Neural cell (in vitro differentiated cells): ENCODE results near the gene FANCC. TPM values are rescaled to one million over a fixed set of nuclear protein-coding genes. Genes with fewer than 3 reads are reported as not detected.

Experiments
- H2AFZ ChIP-seq: fragments of 200-600, 300-800 bp; sonication (generic), shearing (Covaris generic); 2 replicates; pipeline ENCODE4 v1.6.0; 2014; ENCODE audit warnings: low read depth, mild to moderate bottlenecking, antibody characterized with exemption, low read length, moderate library complexity
- H3F3A ChIP-seq: fragments of 200-600 bp; shearing (Covaris generic); 2 replicates; pipeline ENCODE4 v1.6.1; 2016; ENCODE audit warnings: mild to moderate bottlenecking, moderate library complexity, mixed read lengths, antibody characterized with exemption, low read length; ENCODE audit not compliant: insufficient read depth, poor library complexity, severe bottlenecking
- H3K27ac ChIP-seq: fragments of 200-600, 300-800 bp; sonication (generic), shearing (Covaris generic); 2 replicates; pipeline ENCODE4 v1.5.1; 2014; ENCODE audit warnings: mild to moderate bottlenecking, low read length, moderate library complexity
- H3K27me3 ChIP-seq: fragments of 300-800, 200-600 bp; sonication (generic), shearing (Covaris generic); 2 replicates; pipeline ENCODE4 v1.6.0; 2014; ENCODE audit warnings: mild to moderate bottlenecking, low read depth, low read length, moderate library complexity; ENCODE audit not compliant: insufficient read depth
- H3K36me3 ChIP-seq: fragments of 300-800, 200-600 bp; sonication (generic), shearing (Covaris generic); 2 replicates; pipeline ENCODE4 v1.5.1; 2014; ENCODE audit warnings: mild to moderate bottlenecking, antibody characterized with exemption, low read length, moderate library complexity; ENCODE audit not compliant: insufficient read depth
- H3K4me2 ChIP-seq: fragments of 300-800, 200-600 bp; sonication (generic), shearing (Covaris generic); 2 replicates; pipeline ENCODE4 v1.6.0; 2014; ENCODE audit warnings: mild to moderate bottlenecking, low read length
- H3K4me3 ChIP-seq: fragments of 300-800, 200-600 bp; sonication (generic), shearing (Covaris generic); 2 replicates; pipeline ENCODE4 v1.5.1; 2014; ENCODE audit warnings: mild to moderate bottlenecking, low read length, moderate library complexity
- H3K79me2 ChIP-seq: fragments of 200-600 bp; shearing (Covaris generic); replicated peaks from 2 replicates; pipeline ENCODE4 v1.6.0; 2014; ENCODE audit warnings: mild to moderate bottlenecking, low read length, moderate library complexity; ENCODE audit not compliant: insufficient read depth
- H3K9ac ChIP-seq: fragments of 300-800, 200-600 bp; sonication (generic), shearing (Covaris generic); 2 replicates; pipeline ENCODE4 v1.6.1; 2016; ENCODE audit warnings: mild to moderate bottlenecking, low read length, mixed read lengths
- H3K9me2 ChIP-seq: fragments of 200-600 bp; shearing (Covaris generic); 2 replicates; pipeline ENCODE4 v1.6.1; 2016; ENCODE audit warnings: mild to moderate bottlenecking, low read length, mixed read lengths; ENCODE audit not compliant: insufficient read depth
- H3K9me3 ChIP-seq: fragments of 200-600, 300-800 bp; sonication (generic), shearing (Covaris generic); 2 replicates; pipeline ENCODE4 v1.6.1; 2016; ENCODE audit warnings: mild to moderate bottlenecking, mixed run types, low read length, moderate library complexity, mixed read lengths
- H4K20me1 ChIP-seq: fragments of 200-600 bp; shearing (Covaris generic); 2 replicates; pipeline ENCODE4 v1.6.1; 2016; ENCODE audit warnings: mild to moderate bottlenecking, mixed run types; ENCODE audit not compliant: insufficient read depth
- CTCF ChIP-seq: fragments of 450-650 bp; IDR thresholded peaks from 2 replicates; pipeline ENCODE4 v1.5.1; 2014; ENCODE audit warnings: antibody characterized with exemption, mild to moderate bottlenecking, moderate library complexity; ENCODE audit not compliant: poor library complexity, severe bottlenecking
- EP300 ChIP-seq: fragments of 450-650 bp; conservative IDR thresholded peaks from 2 replicates; pipeline ENCODE4 v1.6.1; 2014; ENCODE audit warnings: antibody characterized with exemption, mild to moderate bottlenecking, moderate library complexity; ENCODE audit not compliant: poor library complexity, severe bottlenecking
- EZH2 ChIP-seq: fragments of 200-600, 300-800 bp; shearing (Covaris generic), sonication (generic); IDR thresholded peaks from 2 replicates; pipeline ENCODE4 v1.6.1; 2014; ENCODE audit warnings: antibody characterized with exemption, low read length, borderline replicate concordance, mild to moderate bottlenecking; ENCODE audit not compliant: insufficient read depth, poor library complexity, severe bottlenecking
- MXI1 ChIP-seq: fragments of 450-650 bp; conservative IDR thresholded peaks from 2 replicates; pipeline ENCODE4 v1.6.1; 2014; ENCODE audit warnings: antibody characterized with exemption, mild to moderate bottlenecking; ENCODE audit not compliant: poor library complexity, severe bottlenecking
- POLR2AphosphoS5 ChIP-seq: IDR thresholded peaks from 2 replicates; pipeline ENCODE4 v1.6.1; 2012
- RAD21 ChIP-seq: fragments of 450-650 bp; conservative IDR thresholded peaks from 2 replicates; pipeline ENCODE4 v1.6.1; 2014; ENCODE audit warnings: antibody characterized with exemption, mild to moderate bottlenecking, moderate library complexity
- REST ChIP-seq: IDR thresholded peaks from 2 replicates; pipeline ENCODE4 v1.6.1; 2012; ENCODE audit warnings: borderline replicate concordance
- SMC3 ChIP-seq: fragments of 450-650 bp; conservative IDR thresholded peaks from 2 replicates; pipeline ENCODE4 v1.6.1; 2014; ENCODE audit warnings: antibody characterized with exemption, mild to moderate bottlenecking, moderate library complexity; ENCODE audit not compliant: poor library complexity
- TAF1 ChIP-seq: IDR thresholded peaks from 2 replicates; pipeline ENCODE4 v1.6.1; 2012; ENCODE audit warnings: low read depth
- polyA plus RNA-seq: library from polyadenylated mRNA; depleted of rRNA; stranded (reverse); fragments of >200 nt; gene quantifications from 2 replicates; pipeline ENCODE4 v1.2.3, GENCODE V29; 2014

The FANCC gene
- polyA plus RNA-seq, 1 donor from 2014 or later = 9.7 TPM

GRCh38 chr9:95317893-95318211, 343 bp upstream of the FANCC start:
- H3K9me3 ChIP-seq = no peaks in the 10 kb centered on the region
- peak overlapping the region; percentile 67 for H2AFZ ChIP-seq
- H3F3A ChIP-seq = no peaks in the 10 kb centered on the region
- H3K4me2 ChIP-seq = peak overlapping the region; percentile 50
- TF ChIP-seq EP300 = no peak
- no peak for TF ChIP-seq CTCF
- TF ChIP-seq MXI1 = no peak
- TF ChIP-seq SMC3 = no peak
- no peak for TF ChIP-seq EZH2
- no peak for TF ChIP-seq POLR2AphosphoS5
- no peak for TF ChIP-seq TAF1
- no peak for TF ChIP-seq RAD21
- no peak for TF ChIP-seq REST
- no peaks in the 10 kb centered on the region for H4K20me1 ChIP-seq
- no peaks in the 10 kb centered on the region for H3K27me3 ChIP-seq
- peaks cover 12% of the 10 kb centered on the region for H3K79me2 ChIP-seq
- no peaks in the 10 kb centered on the region for H3K36me3 ChIP-seq
- H3K9me2 ChIP-seq = no peaks in the 10 kb centered on the region
- H3K27ac ChIP-seq = peak overlapping the region; percentile 89
- peak overlapping the region; percentile 89 for H3K9ac ChIP-seq
- H3K4me3 ChIP-seq = peak overlapping the region; percentile 89

- no peaks in the 10 kb centered on the region for H3K9me3 ChIP-seq
- H3K9me2 ChIP-seq = no peaks in the 10 kb centered on the region
- no peaks in the 10 kb centered on the region for H3K36me3 ChIP-seq
- H3K79me2 ChIP-seq = peaks cover 12% of the 10 kb centered on the region
- TF ChIP-seq POLR2AphosphoS5 (no peak), MXI1 (no peak), CTCF (no peak), SMC3 (no peak), EZH2 (no peak), REST (no peak), TAF1 (no peak), EP300 (no peak), RAD21 (no peak)
- peak overlapping the region; percentile 89 for H3K9ac ChIP-seq
- peak overlapping the region; percentile 89 for H3K4me3 ChIP-seq
- H3K27ac ChIP-seq = peak overlapping the region; percentile 89
- peak overlapping the region; percentile 62 for H2AFZ ChIP-seq
- peak overlapping the region; percentile 77 for H3K4me2 ChIP-seq
- no peaks in the 10 kb centered on the region for H3K27me3 ChIP-seq
- H3F3A ChIP-seq = no peaks in the 10 kb centered on the region
- H4K20me1 ChIP-seq = no peaks in the 10 kb centered on the region
Measured at GRCh38 chr9:95316794-95317118, 753 bp downstream of the FANCC start.
